ENCODE results near the gene MGAT1. TPM values are rescaled to one million over a fixed set of nuclear protein-coding genes. Genes with fewer than 3 reads are reported as not detected.

Gene MGAT1
- total and polyA plus RNA-seq, 8 donors = 52.8 to 656 (median 66.4) TPM

DNA sequence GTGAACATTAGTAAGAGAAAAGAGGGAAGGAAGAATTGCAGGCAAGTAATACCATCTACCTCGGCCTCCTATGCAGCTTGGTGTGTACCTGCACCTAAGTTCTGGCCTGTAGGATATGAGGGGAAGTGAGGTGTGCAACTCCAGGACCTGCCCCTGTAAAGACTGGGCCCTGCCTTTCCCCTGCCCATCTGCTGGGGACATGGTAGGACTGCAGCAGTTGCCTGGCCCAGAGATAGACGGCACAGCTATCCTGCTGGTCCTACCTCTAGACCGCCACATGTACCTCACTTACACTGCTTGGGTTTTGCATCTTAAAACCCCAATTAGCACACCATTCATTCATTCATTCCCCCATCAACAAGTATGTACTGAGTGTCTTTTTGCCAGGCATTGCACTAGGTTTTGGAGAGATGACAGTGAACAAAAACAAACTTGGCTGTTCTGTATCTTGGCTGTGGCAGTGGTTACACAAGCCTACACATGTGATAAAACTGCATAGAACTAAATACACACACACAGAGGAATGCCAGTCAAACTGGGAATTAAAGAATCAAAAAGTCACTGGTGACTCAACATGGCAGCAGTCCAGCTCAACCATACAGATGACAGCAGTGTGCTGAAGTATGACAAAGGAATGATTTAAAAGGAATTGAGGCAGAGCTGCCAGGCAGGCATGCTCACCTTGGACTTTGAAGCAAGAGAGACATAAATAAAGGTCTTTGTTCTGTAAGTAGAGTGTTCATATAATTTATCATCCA is 23.3 kb upstream of the MGAT1 start:
- TF ChIP-seq, protein P1, sequence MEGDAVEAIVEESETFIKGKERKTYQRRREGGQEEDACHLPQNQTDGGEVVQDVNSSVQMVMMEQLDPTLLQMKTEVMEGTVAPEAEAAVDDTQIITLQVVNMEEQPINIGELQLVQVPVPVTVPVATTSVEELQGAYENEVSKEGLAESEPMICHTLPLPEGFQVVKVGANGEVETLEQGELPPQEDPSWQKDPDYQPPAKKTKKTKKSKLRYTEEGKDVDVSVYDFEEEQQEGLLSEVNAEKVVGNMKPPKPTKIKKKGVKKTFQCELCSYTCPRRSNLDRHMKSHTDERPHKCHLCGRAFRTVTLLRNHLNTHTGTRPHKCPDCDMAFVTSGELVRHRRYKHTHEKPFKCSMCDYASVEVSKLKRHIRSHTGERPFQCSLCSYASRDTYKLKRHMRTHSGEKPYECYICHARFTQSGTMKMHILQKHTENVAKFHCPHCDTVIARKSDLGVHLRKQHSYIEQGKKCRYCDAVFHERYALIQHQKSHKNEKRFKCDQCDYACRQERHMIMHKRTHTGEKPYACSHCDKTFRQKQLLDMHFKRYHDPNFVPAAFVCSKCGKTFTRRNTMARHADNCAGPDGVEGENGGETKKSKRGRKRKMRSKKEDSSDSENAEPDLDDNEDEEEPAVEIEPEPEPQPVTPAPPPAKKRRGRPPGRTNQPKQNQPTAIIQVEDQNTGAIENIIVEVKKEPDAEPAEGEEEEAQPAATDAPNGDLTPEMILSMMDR (IDR thresholded peaks at IDR 0.05) = no peak
- TF ChIP-seq POLR2A (IDR thresholded peaks at IDR 0.05) = no peak
- TF ChIP-seq EP300 (IDR thresholded peaks at IDR 0.05) = no peak
- peak in 2 of 3 donors; percentile 27 to 86 for TF ChIP-seq POLR2AphosphoS5 (IDR thresholded peaks at IDR 0.05)
- Histone ChIP-seq H3K9me3 (peaks cover 0 to 7% (median 0%) of the 10 kb centered on the region in 4 donors), H3K27me3 (no peaks in the 10 kb centered on the region), H3K27ac (peak overlapping the region; percentile 18 to 75 (median 60)), H3K4me3 (no peak overlapping the region), H3K36me3 (peaks cover 0 to 8% (median 0%) of the 10 kb centered on the region in 4 donors), H3K4me1 (peaks cover 18 to 55% (median 36%) of the 10 kb centered on the region in 4 donors)
- 69 to 82% (median 75%) methylated on average over 3 of the region's 3 CpGs for WGBS, 5 donors
- intact Hi-C loops (cut with DNase I; ENCODE audit: low total_unique reads) = no loop called here
- peak; percentile 88 to 89 for DNase-seq

GRCh38 chr5:180824630-180825476 is 22.2 kb upstream of the MGAT1 start:
- 55 to 74% (median 71%) methylated on average over 10 of the region's 10 CpGs for WGBS, 5 donors

GRCh38 chr5:180823940-180824629 is 21.5 kb upstream of the MGAT1 start:
- no peak for DNase-seq
- Histone ChIP-seq H3K4me3 (no peak overlapping the region), H3K9me3 (peaks cover 0 to under 1% (median 0%) of the 10 kb centered on the region in 4 donors), H3K36me3 (no peaks in the 10 kb centered on the region), H3K4me1 (peaks cover 8 to 53% (median 23%) of the 10 kb centered on the region in 4 donors), H3K27ac (peak overlapping the region in 3 of 5 donors; percentile 57 to 75 (median 60)), H3K27me3 (no peaks in the 10 kb centered on the region)
- no peak for TF ChIP-seq POLR2AphosphoS5 (IDR thresholded peaks at IDR 0.05)
- no peak for TF ChIP-seq EP300 (IDR thresholded peaks at IDR 0.05)
- TF ChIP-seq POLR2A (IDR thresholded peaks at IDR 0.05) = no peak
- TF ChIP-seq, protein P1 (IDR thresholded peaks at IDR 0.05) = no peak
- intact Hi-C loops (cut with DNase I; ENCODE audit: low total_unique reads) = no loop called here
- WGBS, 5 donors = 62 to 73% (median 71%) methylated on average over 6 of the region's 6 CpGs

More at GRCh38 chr5:180824630-180825476, 22.2 kb upstream of the MGAT1 start:
- Histone ChIP-seq H3K27ac (peak overlapping the region; percentile 18 to 75 (median 60)), H3K36me3 (peaks cover 0 to 7% (median 0%) of the 10 kb centered on the region in 4 donors), H3K27me3 (no peaks in the 10 kb centered on the region), H3K9me3 (peaks cover 0 to 7% (median 0%) of the 10 kb centered on the region in 4 donors), H3K4me3 (no peak overlapping the region), H3K4me1 (peaks cover 11 to 58% (median 30%) of the 10 kb centered on the region in 4 donors)
- TF ChIP-seq POLR2AphosphoS5 (IDR thresholded peaks at IDR 0.05) (no peak), EP300 (IDR thresholded peaks at IDR 0.05) (no peak)
- TF ChIP-seq, protein P1 (IDR thresholded peaks at IDR 0.05) = no peak
- intact Hi-C loops (cut with DNase I; ENCODE audit: low total_unique reads) = no loop called here
- no peak for DNase-seq

DNA sequence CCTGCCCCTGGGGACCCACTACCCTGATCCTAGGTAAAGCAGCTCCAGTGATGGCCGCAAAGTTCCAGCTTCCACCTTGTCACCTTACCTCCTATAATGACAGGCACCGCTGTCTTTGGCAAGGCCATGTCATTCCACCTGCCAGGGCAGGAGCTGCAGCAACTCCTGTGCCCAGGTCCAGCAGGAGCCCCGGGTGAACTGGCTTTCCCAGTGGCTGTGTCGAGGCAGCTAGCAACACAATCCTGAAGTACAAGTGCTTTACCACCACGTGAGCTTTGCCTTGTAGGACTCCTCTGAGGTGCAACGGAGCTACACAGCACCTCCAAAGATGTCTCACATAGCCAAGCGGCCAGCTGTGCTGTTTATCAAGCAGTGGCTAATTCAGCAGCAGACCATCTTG is 20.7 kb upstream of the MGAT1 start:
- Histone ChIP-seq H3K4me1 (peaks cover 8 to 57% (median 26%) of the 10 kb centered on the region in 4 donors), H3K27me3 (no peaks in the 10 kb centered on the region), H3K9me3 (no peaks in the 10 kb centered on the region), H3K27ac (no peak overlapping the region), H3K36me3 (no peaks in the 10 kb centered on the region), H3K4me3 (no peak overlapping the region)
- 77 to 84% (median 80%) methylated on average over 5 to 7 of the region's 7 CpGs for WGBS, 5 donors
- no peak for TF ChIP-seq POLR2A (IDR thresholded peaks at IDR 0.05)
- TF ChIP-seq EP300 (IDR thresholded peaks at IDR 0.05) = no peak
- TF ChIP-seq, protein P1 (IDR thresholded peaks at IDR 0.05) = no peak
- TF ChIP-seq POLR2AphosphoS5 (IDR thresholded peaks at IDR 0.05) = no peak
- intact Hi-C loops (cut with DNase I; ENCODE audit: low total_unique reads) = no loop called here
- no peak for DNase-seq

All from stomach (tissue), 9 donors.